ENCODE results near the gene VIP. TPM values are rescaled to one million over a fixed set of nuclear protein-coding genes. Genes with fewer than 3 reads are reported as not detected.

Gene VIP
- total RNA-seq, 1 experiment from 2014 or later: not detected

GRCh38 chr6:152716322-152716721 lies 34.3 kb upstream of the VIP start:
- H3K36me3 ChIP-seq (ENCODE audit: control insufficient read depth, insufficient read depth, low read length): no peaks in the 10 kb centered on the region
- ATAC-seq: no peak
- H3K4me3 ChIP-seq (ENCODE audit: low read depth in 2 of 2, low read length in 2 of 2): no peak overlapping the region
- H3K27me3 ChIP-seq (ENCODE audit: control insufficient read depth, insufficient read depth, low read length): no peaks in the 10 kb centered on the region
- no peak overlapping the region for H3K27ac ChIP-seq (ENCODE audit: low read length)
- BruUV-seq (replicated peaks): no TSS peak
- no peak for DNase-seq (ENCODE audit: low read depth, low spot score)
- in situ Hi-C loops (cut with HindIII; ENCODE audit: low pct_unique_long_range_greater_than_20kb, low sequenced_read_pairs) (no loop called here), intact Hi-C loops (cut with micrococcal nuclease; ENCODE audit: unreplicated experiment) (no loop called here)
- TF ChIP-seq SIN3A (IDR thresholded peaks at IDR 0.05; ENCODE audit: borderline replicate concordance, insufficient read depth, low read depth, low read length) (no peak), REST (IDR thresholded peaks at IDR 0.05; ENCODE audit: insufficient read depth in 1 of 2, low read depth in 2 of 2, low read length in 1 of 2) (no peak), POLR2AphosphoS5 (IDR thresholded peaks at IDR 0.05; ENCODE audit: low read depth, low read length) (no peak), TCF7L2 (IDR thresholded peaks at IDR 0.05; ENCODE audit: low read depth, low read length) (no peak), CTCF (IDR thresholded peaks at IDR 0.05) (peak; percentile 13; the same call in 1 of the 2 replicates)
- H3K9me3 ChIP-seq (ENCODE audit: control insufficient read depth, insufficient read depth, low read depth, low read length): peaks cover 6% of the 10 kb centered on the region; the same call in 1 of the 2 replicates
- CTCF ChIA-PET: no interaction called here
- H3K4me1 ChIP-seq (ENCODE audit: control insufficient read depth, insufficient read depth, low read length): no peaks in the 10 kb centered on the region
- POLR2A ChIA-PET: no interaction called here

- H3K27me3 ChIP-seq (ENCODE audit: control insufficient read depth, insufficient read depth, low read length): no peaks in the 10 kb centered on the region
- ChIA-PET CTCF (no interaction called here), POLR2A (no interaction called here)
- no peaks in the 10 kb centered on the region for H3K36me3 ChIP-seq (ENCODE audit: control insufficient read depth, insufficient read depth, low read length)
- no peak overlapping the region for H3K27ac ChIP-seq (ENCODE audit: low read length)
- ATAC-seq: no peak
- DNase-seq (ENCODE audit: low read depth, low spot score): no peak
- intact Hi-C loops (cut with micrococcal nuclease; ENCODE audit: unreplicated experiment) (no loop called here), in situ Hi-C loops (cut with HindIII; ENCODE audit: low pct_unique_long_range_greater_than_20kb, low sequenced_read_pairs) (no loop called here)
- BruUV-seq (replicated peaks): no TSS peak
- TF ChIP-seq CTCF (IDR thresholded peaks at IDR 0.05) (no peak), TCF7L2 (IDR thresholded peaks at IDR 0.05; ENCODE audit: low read depth, low read length) (no peak), POLR2AphosphoS5 (IDR thresholded peaks at IDR 0.05; ENCODE audit: low read depth, low read length) (no peak), SIN3A (IDR thresholded peaks at IDR 0.05; ENCODE audit: borderline replicate concordance, insufficient read depth, low read depth, low read length) (no peak), REST (IDR thresholded peaks at IDR 0.05; ENCODE audit: insufficient read depth in 1 of 2, low read depth in 2 of 2, low read length in 1 of 2) (no peak)
- H3K9me3 ChIP-seq (ENCODE audit: control insufficient read depth, insufficient read depth, low read depth, low read length): no peaks in the 10 kb centered on the region
- no peak overlapping the region for H3K4me3 ChIP-seq (ENCODE audit: low read depth in 2 of 2, low read length in 2 of 2)
- H3K4me1 ChIP-seq (ENCODE audit: control insufficient read depth, insufficient read depth, low read length): no peaks in the 10 kb centered on the region
Measured at GRCh38 chr6:152720974-152721373, 29.6 kb upstream of the VIP start.
